Epithelial cell of esophagus (primary cell): ENCODE results near the gene RPS6KL1.

Experiments
- DNase-seq: peaks from one replicate; pipeline ENCODE4 v3.0.0; 2010; ENCODE audit warnings: low read depth
- H3K4me3 ChIP-seq: 2 replicates; pipeline ENCODE4 v1.5.1; 2011; ENCODE audit warnings: mild to moderate bottlenecking, low read length, control low read depth
- CTCF ChIP-seq: IDR thresholded peaks from 2 replicates; pipeline ENCODE4 v1.5.1; 2011; ENCODE audit warnings: low read depth, mild to moderate bottlenecking, low read length, control low read depth, inconsistent platforms; ENCODE audit not compliant: insufficient read depth; ENCODE audit errors: missing control alignments

RPS6KL1 gene

DNA sequence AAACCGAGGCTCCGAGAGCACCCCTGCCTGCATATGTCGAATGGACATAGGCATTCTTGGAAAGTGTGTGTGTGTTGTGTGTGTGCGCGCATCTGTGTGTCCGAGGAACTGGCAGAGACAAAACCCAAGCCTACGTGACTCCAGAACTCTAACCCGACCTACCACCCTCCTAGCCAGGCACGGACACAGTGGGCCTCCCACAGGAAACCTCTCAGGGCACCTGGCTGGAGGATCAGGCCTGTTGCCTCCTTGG is 32.9 kb upstream of the RPS6KL1 start:
- DNase-seq, result no peak
- TF ChIP-seq CTCF, result peak; percentile 4
- H3K4me3 ChIP-seq, result peak overlapping the region; percentile 10

GRCh38 chr14:74955229-74956026 is 32.4 kb upstream of the RPS6KL1 start, which contains the start of gene PGF:
Gene PGF (minus strand): TSS chr14:74955597. CDS start chr14:74955242, 355 bp downstream.
- no peak for TF ChIP-seq CTCF
- DNase-seq, result peak; percentile 65
- peak within 1 kb of the TSS; percentile 69 for H3K4me3 ChIP-seq

DNA sequence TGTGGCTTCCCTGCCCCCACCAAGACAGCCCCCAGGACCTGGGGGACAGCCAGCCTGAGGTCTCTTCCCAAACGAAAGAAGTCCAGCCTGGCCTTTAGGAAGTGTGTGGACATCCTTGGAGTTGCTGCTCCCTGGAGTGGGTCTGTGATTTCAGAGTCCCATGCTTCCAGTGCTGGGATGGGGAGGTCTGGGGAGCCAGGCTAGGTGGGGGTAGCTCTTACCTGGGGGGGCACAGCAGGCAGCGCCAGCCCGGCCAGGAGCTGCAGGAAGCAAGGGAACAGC is 31.8 kb upstream of the RPS6KL1 start:
- no peak for TF ChIP-seq CTCF
- DNase-seq, result no peak
- H3K4me3 ChIP-seq, result peak overlapping the region; percentile 69

DNA sequence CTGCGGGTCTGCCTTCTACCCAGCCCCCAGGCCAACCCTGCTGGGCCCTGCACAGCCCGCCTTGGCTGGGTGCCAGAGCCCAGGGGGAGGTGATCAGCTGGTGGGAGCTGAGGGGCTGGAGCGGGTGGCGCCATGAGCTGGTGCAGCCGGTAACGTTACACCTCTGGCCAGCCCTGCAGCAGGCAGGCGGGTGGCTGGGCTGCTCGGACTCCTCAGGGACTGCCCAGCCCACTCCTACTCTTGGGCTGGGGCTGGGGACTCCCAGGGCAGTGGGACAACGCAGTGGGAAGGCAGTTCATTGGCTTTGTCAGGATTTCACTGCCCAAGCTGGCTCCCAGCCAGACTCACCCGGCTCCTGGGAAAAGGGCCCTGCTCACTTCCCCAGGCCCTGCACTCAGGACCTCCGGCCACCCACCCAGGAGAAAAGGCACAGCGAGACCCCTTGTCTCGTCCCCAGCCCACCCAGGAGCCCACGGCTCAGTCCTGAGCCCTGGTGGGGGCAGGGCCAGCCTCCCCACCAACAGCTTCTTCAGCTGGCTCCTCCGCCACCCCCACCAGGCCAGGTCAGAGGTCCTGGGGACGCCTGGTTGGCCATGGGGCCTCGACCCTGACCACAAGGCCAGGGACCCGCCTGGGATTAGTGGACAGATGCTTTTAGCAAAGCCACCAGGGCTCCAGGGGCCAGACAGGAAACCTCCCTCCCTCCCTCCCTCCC is 31.3 kb upstream of the RPS6KL1 start:
- TF ChIP-seq CTCF, result no peak
- no peak for DNase-seq
- peak overlapping the region; percentile 69 for H3K4me3 ChIP-seq

DNA sequence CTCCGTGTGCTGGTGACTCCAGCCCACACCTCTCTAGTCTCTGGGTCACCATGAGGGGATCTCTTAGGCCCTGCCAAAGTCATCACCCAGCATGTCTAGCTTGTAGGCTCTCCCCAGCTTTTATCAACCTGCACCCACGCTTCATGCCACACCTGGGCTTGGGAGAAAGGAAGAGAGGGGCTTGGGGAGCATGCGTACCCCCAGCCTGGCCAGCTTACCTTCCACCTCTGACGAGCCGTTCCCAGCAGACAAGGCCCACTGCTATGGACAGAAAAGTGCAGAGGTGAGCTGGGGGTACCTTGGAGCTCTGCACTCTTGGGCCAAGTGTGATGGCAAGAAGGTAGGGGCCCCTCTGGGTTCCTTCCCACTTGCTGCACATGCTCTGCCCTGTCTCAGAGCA is 30.6 kb upstream of the RPS6KL1 start:
- H3K4me3 ChIP-seq, result peak overlapping the region; percentile 69
- no peak for TF ChIP-seq CTCF
- DNase-seq, result no peak

DNA sequence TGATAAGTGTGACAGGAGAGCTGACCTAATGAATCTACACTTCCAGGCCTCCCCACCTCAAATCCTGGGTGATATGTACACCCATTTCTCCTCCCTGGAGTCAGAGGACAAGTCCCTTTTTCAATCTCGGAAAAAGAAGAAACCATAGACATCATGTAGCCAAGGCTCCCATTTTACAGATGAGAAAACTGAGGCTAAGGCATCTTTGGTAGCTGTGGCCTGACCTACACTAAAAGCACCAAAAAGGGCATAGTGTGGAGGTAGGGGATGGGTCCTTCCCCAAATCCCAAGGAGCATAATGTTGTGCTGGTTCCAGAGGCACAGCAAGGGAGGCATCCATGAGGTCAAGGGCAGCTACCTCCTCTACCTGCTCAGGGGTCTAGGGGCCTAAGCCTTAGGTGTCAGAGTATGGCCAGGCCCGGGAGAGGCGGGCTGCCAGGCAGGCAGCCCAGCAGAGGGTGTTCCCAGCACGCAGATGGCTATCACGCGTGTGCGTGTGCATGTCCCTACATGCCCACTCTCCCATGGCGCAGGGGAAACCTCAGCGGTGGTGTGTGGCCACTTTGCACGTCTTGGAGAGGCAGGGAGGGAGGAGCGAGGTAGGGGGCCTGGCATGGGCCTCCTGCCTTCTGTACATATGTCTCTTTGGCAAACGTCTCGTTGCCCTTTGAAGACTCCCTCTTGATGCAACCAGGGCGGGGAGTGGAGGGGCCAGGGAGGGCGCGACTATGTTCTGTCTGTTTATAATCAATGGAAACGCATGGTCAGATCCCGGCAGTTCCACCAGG is 29.8 kb upstream of the RPS6KL1 start:
- H3K4me3 ChIP-seq, result peak overlapping the region; percentile 69
- peak; percentile 41 for TF ChIP-seq CTCF
- peak; percentile 87 for DNase-seq
